Karpas-422 (cell line): ENCODE data around the gene TNS3. TPM values are rescaled to one million over a fixed set of nuclear protein-coding genes. Genes with fewer than 3 reads are reported as not detected.

Experiments used
- DNase-seq: peaks from one replicate; pipeline ENCODE4 v3.0.0-alpha.2; 2015
- H2AFZ ChIP-seq: fragments of 200-600 bp; sonication (generic); 2 replicates; pipeline ENCODE4 v1.6.1; 2014; ENCODE audit warnings: antibody characterized with exemption, low read length, mixed read lengths
- H3K27ac ChIP-seq: fragments of 200-600 bp; sonication (generic); 2 replicates; pipeline ENCODE4 v1.5.1; 2014; ENCODE audit warnings: mild to moderate bottlenecking, low read length, moderate library complexity
- H3K27me3 ChIP-seq: fragments of 200-600 bp; sonication (generic); 2 replicates; pipeline ENCODE4 v1.6.1; 2014; ENCODE audit warnings: low read length, mixed read lengths
- H3K36me3 ChIP-seq: fragments of 200-600 bp; sonication (generic); 2 replicates; pipeline ENCODE4 v1.6.1; 2014; ENCODE audit warnings: low read length, mixed read lengths; ENCODE audit not compliant: insufficient read depth
- H3K4me1 ChIP-seq: fragments of 200-600 bp; sonication (generic); 2 replicates; pipeline ENCODE4 v1.6.1; 2014; ENCODE audit warnings: mild to moderate bottlenecking, low read length, mixed read lengths
- H3K4me2 ChIP-seq: fragments of 200-600 bp; sonication (generic); 2 replicates; pipeline ENCODE4 v1.6.1; 2014; ENCODE audit warnings: low read length, low read depth, mild to moderate bottlenecking; ENCODE audit not compliant: poor library complexity, severe bottlenecking
- H3K4me3 ChIP-seq: fragments of 200-600 bp; sonication (generic); 2 replicates; pipeline ENCODE4 v1.5.1; 2014; ENCODE audit warnings: mild to moderate bottlenecking, antibody characterized with exemption, low read length, mixed read lengths
- H3K79me2 ChIP-seq: fragments of 200-600 bp; sonication (generic); 2 replicates; pipeline ENCODE4 v1.6.1; 2014; ENCODE audit warnings: mild to moderate bottlenecking, low read length, mixed read lengths
- H3K9ac ChIP-seq: fragments of 200-600 bp; sonication (generic); 2 replicates; pipeline ENCODE4 v1.6.0; 2014; ENCODE audit warnings: low read length
- H3K9me2 ChIP-seq: fragments of 200-600 bp; sonication (generic), shearing (Covaris generic); replicated peaks from 2 replicates; pipeline ENCODE4 v1.6.0; 2014; ENCODE audit warnings: mild to moderate bottlenecking, low read length, moderate library complexity; ENCODE audit not compliant: insufficient read depth
- H3K9me3 ChIP-seq: fragments of 300-700, 200-600 bp; sonication (generic); 2 replicates; pipeline ENCODE4 v1.6.1; 2014; ENCODE audit warnings: low read length, mixed read lengths
- H4K20me1 ChIP-seq: fragments of 200-600 bp; sonication (generic); 2 replicates; pipeline ENCODE4 v1.6.1; 2014; ENCODE audit warnings: mild to moderate bottlenecking, antibody characterized with exemption, low read length, low read depth; ENCODE audit not compliant: insufficient read depth
- total RNA-seq: library from RNA; depleted of rRNA; stranded (reverse); fragments of >200 nt; shearing (Covaris generic); gene quantifications from 2 replicates; pipeline ENCODE4 v1.2.3, GENCODE V29; 2014; ENCODE audit warnings: low replicate concordance

The TNS3 gene
- total RNA-seq, 1 experiment from 2014 or later, result 56.6 TPM

DNA sequence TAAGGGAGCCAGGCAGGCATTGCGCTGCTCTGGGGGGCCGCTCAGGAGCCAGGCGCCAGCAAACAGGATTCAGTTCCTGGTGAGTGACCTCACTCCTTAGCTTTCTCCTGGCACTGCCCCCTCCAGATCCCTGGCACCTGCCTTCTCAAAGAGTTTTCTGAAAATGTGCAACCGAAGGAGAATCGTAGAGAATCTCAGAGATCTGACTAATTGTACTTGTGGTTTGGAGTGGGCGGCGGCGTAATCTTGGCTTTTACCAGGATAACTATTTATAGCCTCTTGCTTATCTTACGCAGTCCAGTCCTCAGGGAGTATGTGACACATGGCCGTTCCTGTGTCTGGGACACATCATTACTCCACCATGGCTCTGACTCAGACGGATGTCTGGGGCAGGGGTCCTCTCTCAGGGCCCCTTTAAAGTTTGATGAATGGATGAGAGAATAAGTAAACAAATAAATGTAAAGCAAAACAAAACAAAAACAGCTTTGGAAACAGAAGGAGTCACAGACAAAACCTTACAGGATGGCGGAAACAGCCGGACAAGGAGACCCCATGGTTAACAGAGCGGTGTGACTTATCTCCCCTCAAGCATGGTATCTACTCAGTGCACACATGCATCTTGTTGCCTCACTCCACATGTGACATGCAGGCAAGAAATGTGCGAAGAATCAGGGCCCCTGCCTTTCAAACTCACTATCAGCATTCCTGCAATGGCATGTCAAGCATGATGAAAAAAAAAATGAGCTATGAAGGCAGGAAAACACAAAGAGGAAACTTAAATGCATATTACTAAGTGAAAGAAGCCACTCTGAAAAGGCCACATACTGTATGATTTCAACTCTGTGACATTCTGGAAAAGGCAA, 99.7 kb downstream of the TNS3 start:
- H3K4me2 ChIP-seq, result no peak overlapping the region
- H3K79me2 ChIP-seq, result peaks cover 92% of the 10 kb centered on the region
- no peak overlapping the region for H3K9ac ChIP-seq
- peaks cover 43% of the 10 kb centered on the region for H3K4me1 ChIP-seq
- no peaks in the 10 kb centered on the region; the same call in 1 of the 2 replicates for H3K36me3 ChIP-seq
- H3K9me3 ChIP-seq, result no peaks in the 10 kb centered on the region
- no peak overlapping the region for H3K4me3 ChIP-seq
- H2AFZ ChIP-seq, result no peak overlapping the region
- peaks cover 3% of the 10 kb centered on the region; the same call in 1 of the 2 replicates for H4K20me1 ChIP-seq
- no peak for DNase-seq
- no peaks in the 10 kb centered on the region for H3K9me2 ChIP-seq
- no peak overlapping the region for H3K27ac ChIP-seq
- H3K27me3 ChIP-seq, result no peaks in the 10 kb centered on the region

DNA sequence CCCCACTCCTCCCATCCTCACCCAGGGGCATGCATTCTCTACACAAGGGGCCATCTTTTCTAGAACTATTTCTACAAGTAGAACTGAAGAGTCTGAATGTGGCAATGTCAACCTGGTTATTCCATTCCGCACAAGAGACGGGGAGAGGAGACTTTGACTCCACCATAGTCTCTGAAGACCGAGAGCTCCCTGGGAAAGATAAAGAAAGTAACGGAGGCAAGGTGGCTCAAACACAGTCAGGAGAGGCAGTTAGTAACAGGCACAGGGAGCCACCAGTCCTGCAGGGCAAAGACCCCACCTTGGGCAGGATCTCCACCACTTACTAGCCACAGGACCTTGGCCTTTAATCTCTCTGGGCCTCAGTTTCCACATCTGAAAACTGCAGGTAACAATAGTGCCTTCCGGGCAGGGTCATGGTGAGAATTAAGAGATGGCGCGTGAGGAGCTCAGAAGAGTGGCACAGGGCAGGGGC, 100.3 kb downstream of the TNS3 start:
- DNase-seq, result no peak
- no peaks in the 10 kb centered on the region for H3K27me3 ChIP-seq
- H3K79me2 ChIP-seq, result peaks cover 94% of the 10 kb centered on the region
- H3K4me3 ChIP-seq, result no peak overlapping the region
- H3K4me2 ChIP-seq, result no peak overlapping the region
- H3K9me3 ChIP-seq, result no peaks in the 10 kb centered on the region
- H3K9me2 ChIP-seq, result no peaks in the 10 kb centered on the region
- peaks cover 3% of the 10 kb centered on the region; the same call in 1 of the 2 replicates for H4K20me1 ChIP-seq
- H3K4me1 ChIP-seq, result peaks cover 38% of the 10 kb centered on the region
- no peaks in the 10 kb centered on the region; the same call in 1 of the 2 replicates for H3K36me3 ChIP-seq
- no peak overlapping the region for H2AFZ ChIP-seq
- H3K27ac ChIP-seq, result no peak overlapping the region
- H3K9ac ChIP-seq, result no peak overlapping the region

DNA sequence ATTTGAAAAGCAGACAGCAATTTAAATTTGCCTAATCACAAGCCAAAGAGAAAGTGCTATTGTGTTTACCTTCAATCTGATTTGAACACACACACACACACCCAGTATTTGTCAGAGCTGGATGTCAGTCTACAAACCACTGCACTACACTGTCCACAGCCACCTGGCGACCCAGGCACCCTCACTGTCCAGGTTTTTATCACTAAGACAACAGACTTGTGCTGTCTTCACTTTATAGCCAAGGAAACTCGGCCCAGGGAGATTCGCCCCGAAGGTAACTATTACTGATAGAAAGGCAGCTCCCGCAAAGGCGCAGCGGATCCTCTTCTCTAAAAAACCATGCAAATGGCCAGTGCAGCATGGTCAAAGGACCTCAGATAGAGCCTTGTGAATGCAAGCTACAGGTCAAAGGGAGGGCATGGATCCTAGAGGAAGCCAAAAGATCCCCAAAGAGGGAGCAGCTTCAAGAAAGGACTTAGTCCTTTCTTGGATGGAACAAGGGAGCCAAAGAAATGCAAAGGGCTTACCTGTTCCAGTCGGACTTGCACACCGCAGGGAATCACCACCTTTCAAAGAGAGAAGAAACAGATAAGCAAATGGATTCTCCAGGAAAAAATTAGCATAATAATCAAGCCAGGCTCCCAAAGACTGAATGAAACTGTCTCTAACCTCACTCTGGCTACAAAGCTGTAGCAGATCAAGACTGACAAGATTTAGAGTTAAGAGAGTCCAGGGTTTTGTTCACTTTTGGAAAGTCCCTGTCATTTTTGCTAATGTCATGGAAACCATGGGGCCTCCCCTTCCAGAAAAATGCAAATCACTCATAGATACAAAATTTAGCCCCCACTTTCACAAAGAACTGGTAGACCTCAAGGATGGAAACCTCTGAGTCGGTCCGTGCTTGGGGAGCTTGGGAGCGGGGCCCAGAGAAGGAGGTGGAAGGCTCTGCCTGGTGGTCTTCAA, 101.1 kb downstream of the TNS3 start:
- no peak overlapping the region for H3K9ac ChIP-seq
- H3K36me3 ChIP-seq, result no peaks in the 10 kb centered on the region
- H3K27ac ChIP-seq, result peak overlapping the region; percentile 31; the same call in 1 of the 2 replicates
- H3K4me1 ChIP-seq, result peaks cover 31% of the 10 kb centered on the region
- H3K79me2 ChIP-seq, result peaks cover 94% of the 10 kb centered on the region
- no peak for DNase-seq
- no peaks in the 10 kb centered on the region for H3K27me3 ChIP-seq
- H3K4me2 ChIP-seq, result no peak overlapping the region
- H4K20me1 ChIP-seq, result peaks cover 3% of the 10 kb centered on the region; the same call in 1 of the 2 replicates
- no peak overlapping the region for H2AFZ ChIP-seq
- no peak overlapping the region for H3K4me3 ChIP-seq
- H3K9me2 ChIP-seq, result no peaks in the 10 kb centered on the region
- no peaks in the 10 kb centered on the region for H3K9me3 ChIP-seq

DNA sequence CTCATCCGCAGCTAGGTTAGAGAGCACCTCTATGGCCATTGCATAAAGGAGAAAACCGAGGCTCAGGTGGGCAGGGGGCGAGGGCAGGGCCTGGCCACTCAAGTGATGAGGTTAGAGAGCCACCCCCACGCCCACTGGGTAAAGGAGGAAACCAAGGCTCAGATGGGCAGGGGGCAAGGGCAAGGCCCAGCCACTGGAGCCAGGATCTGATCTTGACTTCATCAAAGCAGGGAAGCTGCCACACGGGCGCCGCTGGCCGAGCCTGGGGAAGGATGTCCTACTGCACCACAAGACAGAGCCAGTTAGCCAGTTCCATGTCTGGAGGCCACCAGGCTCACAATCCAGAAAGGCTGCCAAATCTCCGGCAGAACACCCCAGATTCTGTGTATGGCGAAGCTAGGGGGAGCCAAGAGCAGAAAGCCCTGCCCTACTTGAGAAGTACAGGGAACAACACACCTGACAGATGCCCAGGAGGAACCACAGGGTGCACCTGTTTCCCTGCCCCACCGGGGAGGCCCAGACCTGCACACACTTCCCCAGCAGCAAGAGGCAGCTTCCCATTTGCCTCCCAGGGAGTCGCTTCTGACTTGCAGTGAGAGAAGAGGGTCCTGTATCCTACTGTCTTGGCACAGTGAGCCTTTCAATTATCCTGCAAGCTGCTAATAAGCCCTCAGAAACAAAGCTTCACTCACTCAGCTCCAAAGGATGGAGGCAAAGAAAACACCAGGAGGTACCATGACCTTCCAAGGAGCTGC, 101.9 kb downstream of the TNS3 start:
- Histone ChIP-seq H3K27ac (peak overlapping the region; percentile 31; the same call in 1 of the 2 replicates), H3K9ac (no peak overlapping the region), H3K79me2 (peaks cover 94% of the 10 kb centered on the region), H3K4me3 (no peak overlapping the region), H2AFZ (no peak overlapping the region), H3K27me3 (no peaks in the 10 kb centered on the region), H3K9me3 (no peaks in the 10 kb centered on the region), H3K4me1 (peaks cover 34% of the 10 kb centered on the region), H4K20me1 (peaks cover 3% of the 10 kb centered on the region; the same call in 1 of the 2 replicates), H3K9me2 (no peaks in the 10 kb centered on the region), H3K36me3 (no peaks in the 10 kb centered on the region), H3K4me2 (no peak overlapping the region)
- DNase-seq, result no peak

DNA sequence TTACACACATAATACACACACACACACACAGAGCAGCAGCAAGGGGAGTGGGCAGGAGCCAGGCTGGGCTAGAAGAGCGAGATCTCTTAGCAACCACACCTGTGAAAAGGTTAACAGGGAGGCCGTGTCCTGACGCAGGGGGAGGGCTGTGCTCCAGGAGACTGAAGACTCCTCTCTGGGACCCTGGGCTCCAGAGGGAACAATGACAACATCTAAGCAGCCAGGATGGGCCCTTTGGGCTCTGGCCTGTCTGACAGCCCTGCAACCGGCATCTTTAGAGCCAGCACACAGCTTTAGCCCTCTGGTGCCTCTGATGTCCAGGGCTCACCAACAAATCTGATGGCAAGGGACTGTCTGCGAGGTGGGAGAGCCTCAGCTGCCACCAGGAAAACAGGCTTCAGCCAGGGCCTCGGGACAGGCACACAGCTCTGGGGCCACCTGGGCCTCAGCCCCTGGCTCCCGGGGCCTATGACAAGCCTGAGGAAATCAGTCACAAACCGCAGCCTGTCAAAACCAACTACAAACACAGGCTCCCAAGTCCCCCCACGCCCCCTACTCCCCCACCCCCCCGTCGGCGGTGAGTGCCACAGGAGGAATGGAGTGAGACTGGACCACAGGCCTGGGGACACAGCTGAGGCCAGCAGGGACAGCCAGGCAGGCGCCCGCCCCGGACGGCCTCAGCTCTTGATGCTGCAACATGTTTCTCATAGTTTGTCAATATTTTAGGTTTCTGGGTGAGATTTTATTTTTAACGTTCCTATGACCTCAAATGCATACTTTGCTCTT, 102.8 kb downstream of the TNS3 start:
- no peak overlapping the region for H2AFZ ChIP-seq
- no peak for DNase-seq
- H3K79me2 ChIP-seq, result peaks cover 94% of the 10 kb centered on the region
- H3K27ac ChIP-seq, result no peak overlapping the region
- peaks cover 40% of the 10 kb centered on the region for H3K4me1 ChIP-seq
- H3K4me2 ChIP-seq, result no peak overlapping the region
- H3K9ac ChIP-seq, result no peak overlapping the region
- peaks cover 3% of the 10 kb centered on the region; the same call in 1 of the 2 replicates for H4K20me1 ChIP-seq
- no peaks in the 10 kb centered on the region for H3K36me3 ChIP-seq
- no peaks in the 10 kb centered on the region for H3K27me3 ChIP-seq
- H3K4me3 ChIP-seq, result no peak overlapping the region
- H3K9me2 ChIP-seq, result no peaks in the 10 kb centered on the region
- H3K9me3 ChIP-seq, result no peaks in the 10 kb centered on the region

DNA sequence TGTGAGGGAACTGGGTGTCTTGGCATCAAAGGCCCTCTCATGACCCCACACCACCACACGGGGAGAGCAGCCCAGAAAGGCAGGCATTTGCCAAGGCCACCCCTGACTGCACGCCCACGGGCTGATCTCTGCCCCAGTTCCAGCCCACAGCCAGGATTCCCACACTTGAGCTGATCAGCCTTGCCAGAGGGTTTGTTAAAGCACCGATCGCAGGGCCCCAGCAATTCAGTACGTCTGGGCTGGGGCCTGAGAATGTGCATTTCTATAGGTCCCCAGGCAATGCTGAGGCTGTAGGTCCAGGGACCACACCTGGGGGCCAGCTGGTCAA, 103.9 kb downstream of the TNS3 start:
- H3K9me2 ChIP-seq, result no peaks in the 10 kb centered on the region
- no peaks in the 10 kb centered on the region for H3K9me3 ChIP-seq
- no peak for DNase-seq
- H3K36me3 ChIP-seq, result no peaks in the 10 kb centered on the region
- H3K4me1 ChIP-seq, result peaks cover 49% of the 10 kb centered on the region
- no peak overlapping the region for H2AFZ ChIP-seq
- H3K4me3 ChIP-seq, result no peak overlapping the region
- H3K9ac ChIP-seq, result no peak overlapping the region
- peaks cover 90% of the 10 kb centered on the region for H3K79me2 ChIP-seq
- H3K27ac ChIP-seq, result no peak overlapping the region
- H3K27me3 ChIP-seq, result no peaks in the 10 kb centered on the region
- 0 out of 2 replicates have a peak, but pooled peaks cover 3% of the 10 kb centered on the region for H4K20me1 ChIP-seq
- no peak overlapping the region for H3K4me2 ChIP-seq
